Stimulated activated naive CD8-positive, alpha-beta T cell treated with anti-CD3 and anti-CD28 coated beads, Interleukin-15, Interleukin-2, amounts not matched to agents 100 ng/mL and 50 ng/mL, for 24 hours (primary cell): ENCODE results near the gene ETFDH.
"Not testable (repeated sequence)": the region's sequence is repeated elsewhere in the genome, so short reads cannot be mapped to it uniquely, and the experiment has no call there.

Experiments
- H3K27ac Mint-ChIP-seq: one replicate; pipeline ENCODE4 v1.8.0; 2021; ENCODE audit warnings: mild to moderate bottlenecking, mixed read lengths
- H3K27me3 Mint-ChIP-seq: one replicate; pipeline ENCODE4 v1.8.0; 2021; ENCODE audit warnings: mixed read lengths
- H3K36me3 Mint-ChIP-seq: one replicate; pipeline ENCODE4 v1.8.0; 2021; ENCODE audit warnings: low read depth, mixed read lengths
- H3K4me1 Mint-ChIP-seq: one replicate; pipeline ENCODE4 v1.8.0; 2021; ENCODE audit warnings: low read depth, mixed read lengths
- H3K4me3 Mint-ChIP-seq: one replicate; pipeline ENCODE4 v1.8.0; 2021; ENCODE audit warnings: mild to moderate bottlenecking, mixed read lengths
- H3K9me3 Mint-ChIP-seq: one replicate; pipeline ENCODE4 v1.8.0; 2021; ENCODE audit warnings: mixed read lengths

The ETFDH gene

GRCh38 chr4:158722291-158722916 lies 50.3 kb downstream of the ETFDH start:
- Mint-ChIP-seq H3K27me3 (peaks cover 14% of the 10 kb centered on the region), H3K9me3 (no peaks in the 10 kb centered on the region), H3K27ac (peak overlapping the region; percentile 100), H3K36me3 (peaks cover 52% of the 10 kb centered on the region), H3K4me3 (peak overlapping the region; percentile 100), H3K4me1 (peaks cover 44% of the 10 kb centered on the region)

GRCh38 chr4:158722917-158723793 lies 51.1 kb downstream of the ETFDH start, which contains the start of gene PPID:
PPID (minus strand) TSS chr4:158723396; CDS start chr4:158723288, 108 bp downstream.
- Mint-ChIP-seq H3K27me3 (peaks cover 18% of the 10 kb centered on the region), H3K27ac (peak within 1 kb of the TSS; percentile 100), H3K4me1 (peaks cover 44% of the 10 kb centered on the region), H3K9me3 (no peaks in the 10 kb centered on the region), H3K4me3 (peak within 1 kb of the TSS; percentile 100), H3K36me3 (peaks cover 45% of the 10 kb centered on the region)

- H3K27ac Mint-ChIP-seq: no peak overlapping the region
Observed at GRCh38 chr4:158724637-158725036, 52.5 kb downstream of the ETFDH start.

GRCh38 chr4:158726633-158727032 lies 54.5 kb downstream of the ETFDH start:
- Mint-ChIP-seq H3K4me3 (no peak overlapping the region), H3K4me1 (peaks cover 38% of the 10 kb centered on the region), H3K27ac (no peak overlapping the region)

More at GRCh38 chr4:158724637-158725036, 52.5 kb downstream of the ETFDH start:
- Mint-ChIP-seq H3K9me3 (no peaks in the 10 kb centered on the region), H3K4me3 (peak overlapping the region; percentile 45), H3K4me1 (peaks cover 43% of the 10 kb centered on the region), H3K27me3 (peaks cover 32% of the 10 kb centered on the region), H3K36me3 (peaks cover 31% of the 10 kb centered on the region)

GRCh38 chr4:158728236-158728635 lies 56.1 kb downstream of the ETFDH start:
- Mint-ChIP-seq H3K4me1 (peaks cover 30% of the 10 kb centered on the region), H3K36me3 (no peaks in the 10 kb centered on the region), H3K27me3 (peaks cover 57% of the 10 kb centered on the region), H3K27ac (no peak overlapping the region), H3K4me3 (no peak overlapping the region), H3K9me3 (no peaks in the 10 kb centered on the region)

More at GRCh38 chr4:158726633-158727032, 54.5 kb downstream of the ETFDH start:
- Mint-ChIP-seq H3K36me3 (peaks cover 13% of the 10 kb centered on the region), H3K9me3 (no peaks in the 10 kb centered on the region), H3K27me3 (peaks cover 45% of the 10 kb centered on the region)

- H3K27me3 Mint-ChIP-seq: peaks cover 57% of the 10 kb centered on the region
- H3K4me1 Mint-ChIP-seq: peaks cover 19% of the 10 kb centered on the region
- H3K4me3 Mint-ChIP-seq: no peak overlapping the region
- no peak overlapping the region for H3K27ac Mint-ChIP-seq
- H3K36me3 Mint-ChIP-seq: no peaks in the 10 kb centered on the region
- no peaks in the 10 kb centered on the region for H3K9me3 Mint-ChIP-seq
Observed at GRCh38 chr4:158729716-158730559, 57.8 kb downstream of the ETFDH start.

- Mint-ChIP-seq H3K27ac (no peak overlapping the region), H3K36me3 (no peaks in the 10 kb centered on the region), H3K4me1 (no peaks in the 10 kb centered on the region), H3K9me3 (no peaks in the 10 kb centered on the region), H3K27me3 (peaks cover 14% of the 10 kb centered on the region), H3K4me3 (no peak overlapping the region)
Observed at GRCh38 chr4:158738866-158739265, 66.8 kb downstream of the ETFDH start.

- no peak overlapping the region for H3K4me3 Mint-ChIP-seq
- H3K27ac Mint-ChIP-seq: no peak overlapping the region
- peaks cover 14% of the 10 kb centered on the region for H3K27me3 Mint-ChIP-seq
- H3K9me3 Mint-ChIP-seq: no peaks in the 10 kb centered on the region
- H3K4me1 Mint-ChIP-seq: no peaks in the 10 kb centered on the region
- H3K36me3 Mint-ChIP-seq: no peaks in the 10 kb centered on the region
Observed at GRCh38 chr4:158739600-158739999, 67.5 kb downstream of the ETFDH start.

- Mint-ChIP-seq H3K36me3 (no peaks in the 10 kb centered on the region), H3K4me3 (no peak overlapping the region), H3K4me1 (no peaks in the 10 kb centered on the region), H3K9me3 (no peaks in the 10 kb centered on the region), H3K27ac (no peak overlapping the region), H3K27me3 (peaks cover 8% of the 10 kb centered on the region)
Observed at GRCh38 chr4:158741326-158742021, 69.4 kb downstream of the ETFDH start.

GRCh38 chr4:158746537-158746936 lies 74.4 kb downstream of the ETFDH start:
- not testable (repeated sequence) for H3K4me3 Mint-ChIP-seq, H3K4me1 Mint-ChIP-seq, H3K27me3 Mint-ChIP-seq, H3K27ac Mint-ChIP-seq, H3K36me3 Mint-ChIP-seq, H3K9me3 Mint-ChIP-seq

GRCh38 chr4:158750379-158750778 lies 78.3 kb downstream of the ETFDH start:
- no peaks in the 10 kb centered on the region for H3K9me3 Mint-ChIP-seq
- H3K4me1 Mint-ChIP-seq: no peaks in the 10 kb centered on the region
- no peak overlapping the region for H3K27ac Mint-ChIP-seq

GRCh38 chr4:158754385-158755180 lies 82.5 kb downstream of the ETFDH start:
- no peak overlapping the region for H3K4me3 Mint-ChIP-seq
- peaks cover 27% of the 10 kb centered on the region for H3K27me3 Mint-ChIP-seq

More at GRCh38 chr4:158750379-158750778, 78.3 kb downstream of the ETFDH start:
- no peaks in the 10 kb centered on the region for H3K36me3 Mint-ChIP-seq
- H3K4me3 Mint-ChIP-seq: no peak overlapping the region
- peaks cover 3% of the 10 kb centered on the region for H3K27me3 Mint-ChIP-seq

GRCh38 chr4:158755819-158756218 lies 83.7 kb downstream of the ETFDH start:
- H3K4me1 Mint-ChIP-seq, H3K36me3 Mint-ChIP-seq, H3K27ac Mint-ChIP-seq, H3K9me3 Mint-ChIP-seq, H3K4me3 Mint-ChIP-seq: not testable (repeated sequence)
- H3K27me3 Mint-ChIP-seq: peaks cover 27% of the 10 kb centered on the region

More at GRCh38 chr4:158754385-158755180, 82.5 kb downstream of the ETFDH start:
- no peaks in the 10 kb centered on the region for H3K9me3 Mint-ChIP-seq
- no peaks in the 10 kb centered on the region for H3K4me1 Mint-ChIP-seq
- no peaks in the 10 kb centered on the region for H3K36me3 Mint-ChIP-seq
- H3K27ac Mint-ChIP-seq: no peak overlapping the region
